ENCODE results near the gene ADRA2B. TPM values are rescaled to one million over a fixed set of nuclear protein-coding genes. Genes with fewer than 3 reads are reported as not detected.

Gene ADRA2B
- polyA plus RNA-seq, 5 donors, result 0.60 to 1.6 (median 1.2) TPM

GRCh38 chr2:96105994-96106715, 10.2 kb downstream of the ADRA2B start:
- no peak for DNase-seq

GRCh38 chr2:96105152-96105915, 11.0 kb downstream of the ADRA2B start:
- no peak for DNase-seq

DNA sequence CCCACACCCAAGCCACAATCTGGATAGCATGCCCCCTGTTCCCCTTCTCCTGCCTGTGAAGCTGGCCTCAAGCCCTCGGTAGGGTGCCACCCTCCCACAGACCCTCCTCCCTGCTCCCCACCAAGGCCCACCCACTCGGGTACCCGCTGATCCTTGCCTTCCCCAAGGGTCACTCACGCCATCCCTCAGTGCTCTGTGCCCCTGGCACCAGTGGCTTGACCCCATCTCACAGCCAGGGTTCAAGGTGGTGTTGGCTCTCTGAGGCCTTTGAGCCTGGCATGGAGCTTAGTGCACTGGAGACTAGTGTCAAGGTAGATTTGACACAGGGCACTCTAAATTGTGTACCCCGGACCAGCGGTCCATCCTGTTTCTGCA, 11.9 kb downstream of the ADRA2B start:
- DNase-seq, result no peak

DNA sequence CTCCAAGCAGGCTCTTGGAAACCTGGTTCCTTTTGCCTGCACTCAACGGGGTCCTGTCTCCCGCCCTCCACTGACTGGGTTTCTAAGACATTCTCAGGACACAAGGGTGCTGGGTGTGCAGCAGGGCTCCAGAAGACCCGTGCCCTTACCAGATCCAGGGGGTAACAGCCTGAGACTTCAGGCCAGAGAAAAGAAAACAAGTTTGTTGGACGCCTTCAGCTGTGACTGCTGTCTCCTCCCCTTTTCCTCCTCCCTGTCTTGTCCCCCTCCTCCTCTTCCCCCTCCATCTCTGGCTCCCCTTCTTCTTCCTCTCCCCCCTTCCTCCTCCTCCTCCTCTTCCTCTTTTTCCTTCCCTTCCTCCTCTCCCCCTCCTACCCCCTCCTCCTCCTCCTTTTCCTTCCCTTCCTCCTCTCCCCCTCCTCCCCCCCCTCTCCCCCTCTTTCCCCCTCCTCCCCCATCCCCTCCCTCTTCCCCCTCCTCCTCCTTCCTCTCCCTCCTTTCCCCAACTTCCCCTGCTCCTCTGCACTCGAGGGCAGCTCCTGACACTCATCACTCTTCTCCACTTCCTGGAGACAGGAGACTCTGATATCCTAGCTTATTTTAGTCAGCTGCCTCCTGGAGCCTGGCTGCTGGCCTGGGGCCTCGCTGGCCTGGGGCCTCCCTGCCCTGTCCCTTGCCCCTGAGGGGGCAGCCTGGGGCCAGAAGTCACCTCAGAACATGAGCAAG, 12.4 kb downstream of the ADRA2B start:
- DNase-seq, result no peak

- no peak for DNase-seq
Measured at GRCh38 chr2:96103187-96103601, 13.2 kb downstream of the ADRA2B start.

GRCh38 chr2:96102596-96103186, 13.7 kb downstream of the ADRA2B start:
- no peak for DNase-seq

- no peak for DNase-seq
Measured at GRCh38 chr2:96100893-96101304, 15.5 kb downstream of the ADRA2B start.

- DNase-seq, result no peak
Measured at GRCh38 chr2:96099861-96100798, 16.2 kb downstream of the ADRA2B start.

GRCh38 chr2:96098900-96099590, 17.3 kb downstream of the ADRA2B start:
- DNase-seq, result no peak

- DNase-seq, result no peak
Measured at GRCh38 chr2:96097951-96098823, 18.2 kb downstream of the ADRA2B start.

DNA sequence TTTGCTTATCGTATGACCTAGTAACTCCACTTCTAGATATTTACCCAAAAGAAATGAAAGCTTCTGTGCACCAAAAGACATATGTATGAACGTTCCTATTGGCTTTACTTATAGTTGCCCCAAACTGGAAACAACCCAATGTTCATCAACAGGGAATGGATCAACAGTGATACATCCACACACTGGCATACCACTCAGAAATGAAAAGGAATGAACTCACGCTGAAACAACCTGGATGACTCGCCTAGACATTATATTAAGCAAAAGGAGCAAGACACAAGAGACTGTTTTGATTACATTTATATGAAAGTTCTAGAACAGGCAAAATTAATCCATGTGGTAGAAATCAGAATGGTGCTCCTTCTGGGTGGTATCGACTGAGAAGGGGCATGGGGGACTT, 18.9 kb downstream of the ADRA2B start:
- DNase-seq, result no peak

DNA sequence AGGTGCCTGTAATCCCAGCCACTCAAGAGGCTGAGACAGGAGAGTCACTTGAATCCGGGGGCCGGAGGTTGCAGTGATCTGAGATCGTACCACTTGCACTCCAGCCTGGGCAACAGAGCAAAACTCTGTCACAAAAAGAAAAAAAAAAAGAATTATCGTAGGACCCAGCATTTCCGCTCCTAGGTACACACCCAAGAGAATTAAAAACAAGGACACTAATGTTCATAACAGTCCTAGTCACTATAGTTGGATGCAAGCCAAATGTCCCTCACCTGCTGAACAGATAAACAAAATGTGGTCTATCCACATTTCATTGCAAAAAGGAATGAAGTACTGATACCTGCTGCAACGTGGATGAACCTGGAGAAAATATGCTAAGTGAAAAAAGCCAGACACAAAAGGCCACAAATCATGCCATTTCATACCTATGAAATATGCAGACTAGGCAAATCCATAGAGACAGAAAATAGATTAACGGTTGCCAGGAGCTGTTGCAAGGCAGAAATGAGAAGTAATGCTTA, 21.2 kb downstream of the ADRA2B start:
- DNase-seq, result no peak

DNA sequence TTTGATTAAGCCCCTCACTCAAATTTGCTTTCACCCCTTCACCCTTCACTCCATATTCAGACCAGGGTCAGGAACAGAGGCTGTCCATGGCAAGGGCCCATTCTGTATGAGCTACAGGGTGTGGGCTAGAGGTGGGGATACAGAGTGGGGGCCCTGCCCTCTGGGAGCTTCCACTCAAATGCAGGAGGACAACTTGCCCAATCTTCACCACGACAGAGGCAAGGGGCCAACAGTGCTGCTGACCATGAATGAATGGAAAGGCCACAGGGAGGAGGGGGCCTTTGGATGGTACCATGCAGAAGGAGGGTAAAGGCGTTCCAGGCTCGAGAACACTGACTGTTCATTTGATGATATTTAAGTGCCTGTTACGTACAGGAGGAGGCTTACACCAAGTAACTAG, 22.8 kb downstream of the ADRA2B start:
- DNase-seq, result no peak

- no peak for DNase-seq
Measured at GRCh38 chr2:96092951-96093350, 23.4 kb downstream of the ADRA2B start.

GRCh38 chr2:96092573-96092877, 23.8 kb downstream of the ADRA2B start:
- DNase-seq, result no peak

DNA sequence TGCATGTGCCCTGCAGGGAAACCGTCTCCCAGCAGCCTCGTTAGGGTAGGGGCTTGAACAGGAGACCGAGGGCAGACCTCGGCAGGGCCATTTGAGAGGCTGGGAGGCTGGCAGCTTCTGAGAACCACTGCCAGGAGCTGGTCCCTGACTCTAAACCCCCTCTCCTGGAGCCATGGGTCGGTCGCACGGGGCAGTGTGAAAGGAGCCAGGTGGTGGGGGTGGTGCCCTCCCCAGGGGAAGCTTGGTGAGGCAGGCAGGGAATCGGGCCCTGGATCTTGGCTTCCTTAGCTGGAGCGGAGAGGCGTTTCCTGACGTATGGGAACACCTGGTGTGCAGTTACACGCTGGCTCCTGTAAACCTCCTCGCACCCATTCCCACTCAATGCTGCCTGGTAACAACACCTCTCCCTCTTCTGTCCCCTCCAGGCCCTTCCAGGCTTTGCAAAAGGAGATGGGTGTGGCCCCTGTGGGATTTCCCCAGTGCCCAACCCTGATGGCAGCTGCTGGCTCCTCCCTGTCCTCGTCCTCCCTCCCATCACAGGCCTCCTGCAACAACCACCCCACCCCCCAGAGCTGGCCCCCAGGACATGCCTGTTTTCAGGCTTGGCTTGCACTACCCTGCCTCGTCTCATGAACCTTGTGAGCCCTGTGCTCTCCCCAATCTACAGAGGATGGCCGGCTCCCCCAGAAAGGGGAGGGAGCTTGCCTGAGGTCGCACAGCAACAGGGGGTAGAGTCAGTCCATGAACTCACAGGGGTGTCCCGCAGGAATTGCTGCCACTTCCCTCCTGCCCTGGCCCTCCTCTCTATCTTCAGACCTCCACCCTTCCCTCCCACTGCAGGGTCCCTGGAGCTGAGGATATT, 24.4 kb downstream of the ADRA2B start:
- no peak for DNase-seq

DNA sequence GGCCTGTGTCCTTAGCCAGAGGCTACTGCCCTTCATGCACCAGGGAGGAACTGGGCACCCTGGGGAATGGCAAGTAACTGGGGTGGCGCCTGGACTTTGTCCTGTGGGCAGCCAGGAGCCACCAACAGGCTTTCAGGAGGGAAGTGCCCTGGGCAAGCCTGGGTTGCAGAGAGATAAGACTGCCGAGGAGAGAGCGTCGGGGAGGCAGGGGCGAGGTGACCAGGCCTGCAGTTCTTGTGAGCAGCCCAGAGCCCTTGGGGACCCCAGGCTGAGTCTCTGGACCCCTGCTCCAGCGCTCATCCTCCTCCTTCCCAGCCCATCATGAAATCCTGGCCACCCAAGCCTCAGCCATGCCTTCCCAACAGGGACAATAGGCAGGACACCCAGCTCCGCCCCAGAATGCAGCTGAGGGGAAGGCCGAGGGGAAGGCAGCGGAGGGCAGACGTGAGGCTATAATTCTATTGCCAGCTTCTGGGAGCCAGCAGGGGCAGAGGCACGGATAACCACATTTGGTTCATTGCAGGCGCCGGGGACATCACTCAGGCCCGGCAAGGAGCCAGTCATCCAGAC, 25.1 kb downstream of the ADRA2B start:
- no peak for DNase-seq

All from right lung (tissue), 5 donors.